GM12878 (cell line): ENCODE data around the gene IDI1. TPM values are rescaled to one million over a fixed set of nuclear protein-coding genes. Genes with fewer than 3 reads are reported as not detected.

Source experiments
- ATAC-seq: fragments of 200-7000 bp; cut with Tn5 transposase; 3 replicates; pipeline ENCODE4 v1.9.1; 2020; ENCODE audit warnings: mild to moderate bottlenecking, moderate library complexity
- BruUV-seq: library from RNA; stranded (reverse); fragments of 400-500 nt; replicated peaks from 2 replicates; lab custom pipeline; 2021; lab: Mats Ljungman, UMichigan
- CTCF ChIA-PET: fragments of 300-600 bp; sonication (Branson Sonifier 250); formaldehyde crosslinking; extraction: SDS; loops from one replicate; lab custom pipeline; 2021; ENCODE audit warnings: inconsistent platforms; lab: Yijun Ruan, JAX
- POLR2A ChIA-PET: fragments of 350-600 bp; formaldehyde crosslinking; extraction: SDS; loops from one replicate; lab custom pipeline; 2021; ENCODE audit warnings: inconsistent platforms; lab: Charles Lee
- RAD21 ChIA-PET: fragments of 300-600 bp; sonication (Branson Sonifier 250); formaldehyde crosslinking; loops from one replicate; lab custom pipeline; 2023; ENCODE audit warnings: antibody characterized with exemption; ENCODE audit not compliant: unreplicated experiment; lab: Charles Lee
- SMC1A ChIA-PET: fragments of 300-600 bp; sonication (Branson Sonifier 250); formaldehyde crosslinking; loops from one replicate; lab custom pipeline; 2023; ENCODE audit not compliant: unreplicated experiment, uncharacterized antibody; lab: Charles Lee
- DNase-seq: peaks from one replicate; pipeline ENCODE4 v3.0.0-alpha.2; 2011; ENCODE audit warnings: low read depth, low spot score
- FAIRE-seq: peaks from 3 replicates; lab custom pipeline; 2011; peaks lifted over from hg19 to GRCh38; lab: Jason Lieb, UNC
- H2AFZ ChIP-seq: 2 replicates; pipeline ENCODE4 v1.6.0; 2011; ENCODE audit warnings: low read depth, low read length, control low read depth; ENCODE audit not compliant: control insufficient read depth
- H3K27ac ChIP-seq: 2 replicates; pipeline ENCODE4 v1.5.1; 2011; ENCODE audit warnings: control low read depth; ENCODE audit not compliant: control insufficient read depth, insufficient read depth
- H3K27me3 ChIP-seq, 2 experiments: replicated peaks in 1 of 2; 2 replicates each; pipeline versions ENCODE4 v1.6.0 to v1.6.1; 2011; ENCODE audit warnings: low read length in 1 of 2; ENCODE audit not compliant: control insufficient read depth in 2 of 2, insufficient read depth in 2 of 2
- H3K36me3 ChIP-seq, 2 experiments: 2 replicates each; pipeline ENCODE4 v1.5.1; 2011; ENCODE audit warnings: low read length in 1 of 2; ENCODE audit not compliant: control insufficient read depth in 2 of 2, insufficient read depth in 2 of 2
- H3K4me1 ChIP-seq: 2 replicates; pipeline ENCODE4 v1.6.1; 2011; ENCODE audit warnings: mild to moderate bottlenecking, low read length, moderate library complexity, mixed read lengths; ENCODE audit not compliant: control insufficient read depth, insufficient read depth
- H3K4me2 ChIP-seq: 2 replicates; pipeline ENCODE4 v1.6.0; 2011; ENCODE audit warnings: control low read depth; ENCODE audit not compliant: control insufficient read depth, insufficient read depth
- H3K4me3 ChIP-seq: fragments of 200-600 bp; sonication (generic); 2 replicates; pipeline ENCODE4 v1.5.1; 2016
- H3K79me2 ChIP-seq: 2 replicates; pipeline ENCODE4 v1.6.0; 2011; ENCODE audit warnings: low read length; ENCODE audit not compliant: control insufficient read depth, insufficient read depth
- H3K9ac ChIP-seq: 2 replicates; pipeline ENCODE4 v1.8.0; 2011; ENCODE audit warnings: low read length, control low read depth, mixed read lengths; ENCODE audit not compliant: control insufficient read depth, insufficient read depth
- H3K9me3 ChIP-seq: replicated peaks from 3 replicates; pipeline ENCODE4 v1.5.1; 2011; ENCODE audit warnings: mild to moderate bottlenecking, low read length; ENCODE audit not compliant: control insufficient read depth, insufficient read depth
- H4K20me1 ChIP-seq: 2 replicates; pipeline ENCODE4 v1.6.0; 2011; ENCODE audit not compliant: control insufficient read depth, insufficient read depth
- ATF7 ChIP-seq: fragments of 450-650 bp; IDR thresholded peaks from 2 replicates; pipeline ENCODE4 v1.6.1; 2016; ENCODE audit warnings: low read depth, mild to moderate bottlenecking
- BMI1 ChIP-seq: fragments of 450-650 bp; IDR thresholded peaks from 2 replicates; pipeline ENCODE4 v1.6.1; 2016; ENCODE audit warnings: mild to moderate bottlenecking, moderate library complexity, borderline replicate concordance
- POLR2A ChIP-seq: IDR thresholded peaks from 2 replicates; pipeline ENCODE4 v1.6.1; 2011; ENCODE audit warnings: low read depth, mild to moderate bottlenecking, low read length
- POLR2AphosphoS5 ChIP-seq: IDR thresholded peaks from 2 replicates; pipeline ENCODE4 v1.6.1; 2011; ENCODE audit warnings: mild to moderate bottlenecking, low read length, inconsistent platforms
- PRDM15 ChIP-seq: fragments of 450-650 bp; formaldehyde crosslinking; IDR thresholded peaks from 2 replicates; pipeline ENCODE4 v1.4.0; 2020; ENCODE audit warnings: mild to moderate bottlenecking, moderate library complexity
- RCOR1 ChIP-seq: conservative IDR thresholded peaks from 2 replicates; pipeline ENCODE4 v1.6.1; 2012; ENCODE audit warnings: low read depth, low read length, improper control_type of control experiment
- SIN3A ChIP-seq: IDR thresholded peaks from 2 replicates; pipeline ENCODE4 v1.6.1; 2012; ENCODE audit warnings: low read depth, low read length, improper control_type of control experiment
- WGBS: methylation state at CpG from one replicate; pipeline ENCODE4 v1.1.6; 2016; ENCODE audit warnings: low lambda C conversion rate; ENCODE audit not compliant: insufficient replicate concordance, insufficient coverage; ENCODE audit errors: missing lambda C conversion rate; 5-methylcytosine and 5-hydroxymethylcytosine counted together
- in situ Hi-C: fragments of 300-500 bp; cut with MboI; formaldehyde crosslinking; loops from 9 replicates; pipeline ENCODE4 v1.14.3; 2018; ENCODE audit warnings: mixed read lengths
- intact Hi-C: fragments of 100-400 bp; cut with micrococcal nuclease; formaldehyde crosslinking; loops from one replicate; pipeline ENCODE4 v1.14.2; 2022; ENCODE audit not compliant: unreplicated experiment
- polyA plus RNA-seq, 11 experiments: library from polyadenylated mRNA; depleted of rRNA in 4 of 11; unstranded in 6 of 11; stranded (reverse) in 5 of 11; fragments of >200 nt; fragmentation: Nextera tagmentation in 4 of 11; fragmentation: Illumina TruSeq in 1 of 11; extraction: Ambion mirVana in 4 of 11; extraction: Trizol in 1 of 11; gene quantifications; 1 replicate in 1 of 11; 2 replicates in 10 of 11; pipeline versions ENCODE4 v1.2.1 to v1.2.3, GENCODE V29; 2011 to 2016; ENCODE audit warnings: inconsistent platforms in 2 of 11, missing spikeins in 2 of 11, low read depth in 1 of 11
- total RNA-seq, 4 experiments: library from RNA; depleted of rRNA in 3 of 4; stranded (reverse); fragments of >200 nt in 3 of 4; fragmentation: Illumina TruSeq in 1 of 4; extraction: Trizol in 1 of 4; gene quantifications; 2 replicates each; pipeline versions ENCODE4 v1.2.1 to v1.2.3, GENCODE V29; 2013 to 2021
- TF ChIP-seq, protein P1 (sequence below): fragments of 450-650 bp; IDR thresholded peaks from 2 replicates; pipeline ENCODE4 v1.6.1; 2017; ENCODE audit warnings: low read depth, mild to moderate bottlenecking, moderate library complexity
- TF ChIP-seq, protein P2 (sequence below): fragments of 150-350 bp; IDR thresholded peaks from 2 replicates; pipeline ENCODE4 v1.6.1; 2014; ENCODE audit warnings: mild to moderate bottlenecking, low read depth, low read length

IDI1 gene
- total and polyA plus RNA-seq, 10 of the 15 experiments (the other 5 are each of a cell fraction or from before 2014, with no cell fraction given): 85.5 to 223 (median 157) TPM

DNA sequence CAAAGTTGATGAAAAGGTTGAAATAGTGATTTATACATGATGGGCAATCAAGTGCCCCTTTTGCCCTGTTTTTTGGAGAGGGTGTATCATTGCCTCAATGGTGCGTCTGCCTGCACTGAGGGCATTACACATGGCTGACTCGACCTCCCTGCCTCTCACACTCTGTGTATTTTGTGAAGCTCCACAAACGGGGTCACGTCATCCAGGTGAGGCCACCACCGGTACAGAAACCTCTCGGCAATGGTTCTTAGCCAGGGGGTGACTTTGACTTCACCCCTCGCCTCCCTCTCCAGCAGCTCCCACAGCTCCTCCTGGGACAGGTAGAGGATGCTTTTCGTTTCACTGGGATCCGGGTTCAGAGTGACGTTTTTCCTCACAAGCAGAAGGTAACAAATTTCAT, 29.6 kb downstream of the IDI1 start:
- no peak for DNase-seq
- TSS peak; percentile 33 for BruUV-seq
- SMC1A ChIA-PET: no interaction called here
- Histone ChIP-seq H3K27ac (no peak overlapping the region), H2AFZ (no peak overlapping the region)
- WGBS: 92% methylated on average over 10 of the region's 10 CpGs
- peak; percentile 57 for TF ChIP-seq POLR2A
- TF ChIP-seq, protein P1, sequence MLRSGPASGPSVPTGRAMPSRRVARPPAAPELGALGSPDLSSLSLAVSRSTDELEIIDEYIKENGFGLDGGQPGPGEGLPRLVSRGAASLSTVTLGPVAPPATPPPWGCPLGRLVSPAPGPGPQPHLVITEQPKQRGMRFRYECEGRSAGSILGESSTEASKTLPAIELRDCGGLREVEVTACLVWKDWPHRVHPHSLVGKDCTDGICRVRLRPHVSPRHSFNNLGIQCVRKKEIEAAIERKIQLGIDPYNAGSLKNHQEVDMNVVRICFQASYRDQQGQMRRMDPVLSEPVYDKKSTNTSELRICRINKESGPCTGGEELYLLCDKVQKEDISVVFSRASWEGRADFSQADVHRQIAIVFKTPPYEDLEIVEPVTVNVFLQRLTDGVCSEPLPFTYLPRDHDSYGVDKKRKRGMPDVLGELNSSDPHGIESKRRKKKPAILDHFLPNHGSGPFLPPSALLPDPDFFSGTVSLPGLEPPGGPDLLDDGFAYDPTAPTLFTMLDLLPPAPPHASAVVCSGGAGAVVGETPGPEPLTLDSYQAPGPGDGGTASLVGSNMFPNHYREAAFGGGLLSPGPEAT: no peak
- 0 out of 2 replicates have a peak, but pooled peaks have one; percentile 46 for TF ChIP-seq POLR2AphosphoS5
- TF ChIP-seq, all 136 proteins: peak for 2
- no peaks in the 10 kb centered on the region for H3K79me2 ChIP-seq
- H3K36me3 ChIP-seq: peaks cover 9 to 17% of the 10 kb centered on the region in 2 experiments; a peak in 3 of 4 replicates
- FAIRE-seq (no peak), ATAC-seq (no peak)
- no peaks in the 10 kb centered on the region for H4K20me1 ChIP-seq
- in situ Hi-C loops: no loop called here
- ChIA-PET POLR2A (interaction anchor here (0.7 kb wide), 1 partner anchor 9 kb away, joined by 3 read pairs; no protein-coding TSS in a partner anchor), RAD21 (no interaction called here), CTCF (no interaction called here)
- no peaks in the 10 kb centered on the region for H3K27me3 ChIP-seq
- H3K4me3 ChIP-seq: no peak overlapping the region
- no peak overlapping the region for H3K9ac ChIP-seq
- H3K9me3 ChIP-seq: no peaks in the 10 kb centered on the region
- H3K4me2 ChIP-seq: no peak overlapping the region
- intact Hi-C loops: no loop called here
- no peaks in the 10 kb centered on the region for H3K4me1 ChIP-seq

GRCh38 chr10:1015688-1016087, 33.2 kb downstream of the IDI1 start:
- no peak for ATAC-seq
- no peak overlapping the region for H3K9ac ChIP-seq
- 97% methylated on average over 10 of the region's 11 CpGs for WGBS
- CTCF ChIA-PET: no interaction called here
- H4K20me1 ChIP-seq: no peaks in the 10 kb centered on the region
- no TSS peak for BruUV-seq
- no peak for FAIRE-seq
- RAD21 ChIA-PET: no interaction called here
- H3K79me2 ChIP-seq: no peaks in the 10 kb centered on the region
- H2AFZ ChIP-seq: no peak overlapping the region
- DNase-seq: no peak
- H3K27me3 ChIP-seq: no peaks in the 10 kb centered on the region
- intact Hi-C loops: no loop called here
- no peaks in the 10 kb centered on the region for H3K9me3 ChIP-seq
- no peak overlapping the region for H3K27ac ChIP-seq
- in situ Hi-C loops: no loop called here
- H3K36me3 ChIP-seq: peaks cover 27 to 33% of the 10 kb centered on the region in 2 experiments; a peak in 3 of 4 replicates
- no peak overlapping the region for H3K4me2 ChIP-seq
- H3K4me1 ChIP-seq: no peaks in the 10 kb centered on the region
- SMC1A ChIA-PET: no interaction called here
- POLR2A ChIA-PET: no interaction called here
- no peak overlapping the region for H3K4me3 ChIP-seq
- TF ChIP-seq BMI1 (no peak), RCOR1 (no peak), PRDM15 (no peak), ATF7 (no peak), SIN3A (no peak)
- TF ChIP-seq, protein P2, sequence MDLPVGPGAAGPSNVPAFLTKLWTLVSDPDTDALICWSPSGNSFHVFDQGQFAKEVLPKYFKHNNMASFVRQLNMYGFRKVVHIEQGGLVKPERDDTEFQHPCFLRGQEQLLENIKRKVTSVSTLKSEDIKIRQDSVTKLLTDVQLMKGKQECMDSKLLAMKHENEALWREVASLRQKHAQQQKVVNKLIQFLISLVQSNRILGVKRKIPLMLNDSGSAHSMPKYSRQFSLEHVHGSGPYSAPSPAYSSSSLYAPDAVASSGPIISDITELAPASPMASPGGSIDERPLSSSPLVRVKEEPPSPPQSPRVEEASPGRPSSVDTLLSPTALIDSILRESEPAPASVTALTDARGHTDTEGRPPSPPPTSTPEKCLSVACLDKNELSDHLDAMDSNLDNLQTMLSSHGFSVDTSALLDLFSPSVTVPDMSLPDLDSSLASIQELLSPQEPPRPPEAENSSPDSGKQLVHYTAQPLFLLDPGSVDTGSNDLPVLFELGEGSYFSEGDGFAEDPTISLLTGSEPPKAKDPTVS: no peak
